HEK293 (cell line): ENCODE measurements around the gene EMSY.
A peak's percentile ranks its signal among the peaks of the same experiment; 100 is the strongest.

Source experiments
- CTCF ChIA-PET: fragments of 350-600 bp; formaldehyde crosslinking; extraction: SDS; loops from one replicate; lab custom pipeline; 2021; ENCODE audit warnings: antibody characterized with exemption; lab: Yijun Ruan, JAX
- POLR2A ChIA-PET: fragments of 300-600 bp; formaldehyde crosslinking; extraction: SDS; loops from one replicate; lab custom pipeline; 2020; ENCODE audit warnings: antibody characterized with exemption, inconsistent platforms; lab: Yijun Ruan, JAX
- H3K27ac ChIP-seq: fragments of 200-500 bp; sonication (Bioruptor generic); 2 replicates; pipeline ENCODE4 v1.5.1; 2014; ENCODE audit warnings: low read depth, low read length, control low read depth, inconsistent platforms; ENCODE audit errors: extremely low read depth
- H3K36me3 ChIP-seq, 2 experiments: fragments of 200-500 bp in 1 of 2; sonication (Bioruptor generic) in 1 of 2; 1 replicate in 1 of 2; 2 replicates in 1 of 2; pipeline ENCODE4 v1.5.1; 2014 to 2017; ENCODE audit warnings: inconsistent platforms in 2 of 2, low read length in 2 of 2; ENCODE audit not compliant: control insufficient read depth in 2 of 2, insufficient read depth in 1 of 2
- H3K4me1 ChIP-seq: fragments of 200-500 bp; sonication (Bioruptor generic); 2 replicates; pipeline ENCODE4 v1.5.1; 2014; ENCODE audit warnings: mild to moderate bottlenecking, low read length, inconsistent platforms; ENCODE audit not compliant: control insufficient read depth, insufficient read depth
- H3K4me3 ChIP-seq: 2 replicates; pipeline ENCODE4 v1.5.1; 2011; ENCODE audit warnings: low read depth, mild to moderate bottlenecking, control low read depth, low read length, moderate library complexity
- H3K9me3 ChIP-seq: fragments of 200-500 bp; sonication (Bioruptor generic); 2 replicates; pipeline ENCODE4 v1.5.1; 2014; ENCODE audit warnings: low read depth, low read length, inconsistent platforms; ENCODE audit not compliant: control insufficient read depth, insufficient read depth
- BCL11A ChIP-seq: fragments of 450-650 bp; formaldehyde crosslinking; IDR thresholded peaks from 2 replicates; pipeline ENCODE4 v1.5.1; 2016; ENCODE audit warnings: low read depth, missing biosample characterization, missing genetic modification characterization
- HIC1 ChIP-seq: fragments of 450-650 bp; formaldehyde crosslinking; IDR thresholded peaks from 2 replicates; pipeline ENCODE4 v1.5.1; 2016; ENCODE audit warnings: missing biosample characterization, missing genetic modification characterization
- PRDM1 ChIP-seq: fragments of 450-650 bp; formaldehyde crosslinking; IDR thresholded peaks from 2 replicates; pipeline ENCODE4; 2016; ENCODE audit warnings: missing biosample characterization, missing genetic modification characterization
- REST ChIP-seq: fragments of 450-650 bp; formaldehyde crosslinking; IDR thresholded peaks from 2 replicates; pipeline ENCODE4 v1.5.1; 2016; ENCODE audit warnings: missing biosample characterization, missing genetic modification characterization
- YY2 ChIP-seq: fragments of 450-650 bp; formaldehyde crosslinking; IDR thresholded peaks from 2 replicates; pipeline ENCODE4 v1.5.1; 2016; ENCODE audit warnings: missing biosample characterization, missing genetic modification characterization
- ZBTB8A ChIP-seq: fragments of 450-650 bp; formaldehyde crosslinking; IDR thresholded peaks from 2 replicates; pipeline ENCODE4 v1.5.1; 2016; ENCODE audit warnings: missing biosample characterization, missing genetic modification characterization
- ZNF10 ChIP-seq: fragments of 450-650 bp; formaldehyde crosslinking; IDR thresholded peaks from 2 replicates; pipeline ENCODE4 v1.5.1; 2017; ENCODE audit warnings: missing biosample characterization, missing genetic modification characterization
- ZNF148 ChIP-seq: fragments of 450-650 bp; formaldehyde crosslinking; IDR thresholded peaks from 2 replicates; pipeline ENCODE4 v1.5.0; 2017; ENCODE audit warnings: missing biosample characterization, missing genetic modification characterization, borderline replicate concordance
- ZNF394 ChIP-seq: fragments of 450-650 bp; formaldehyde crosslinking; IDR thresholded peaks from 2 replicates; pipeline ENCODE4 v1.5.1; 2016; ENCODE audit warnings: missing biosample characterization, missing genetic modification characterization, mild to moderate bottlenecking, moderate library complexity, borderline replicate concordance
- ZNF518A ChIP-seq: fragments of 450-650 bp; formaldehyde crosslinking; conservative IDR thresholded peaks from 2 replicates; pipeline ENCODE4 v1.5.1; 2016; ENCODE audit warnings: low read depth, missing biosample characterization, missing genetic modification characterization
- ZNF529 ChIP-seq: fragments of 450-650 bp; formaldehyde crosslinking; IDR thresholded peaks from 2 replicates; pipeline ENCODE4 v1.5.1; 2017; ENCODE audit warnings: missing genetic modification characterization, missing biosample characterization; ENCODE audit not compliant: insufficient replicate concordance
- ZNF555 ChIP-seq: fragments of 450-650 bp; formaldehyde crosslinking; conservative IDR thresholded peaks from 2 replicates; pipeline ENCODE4 v1.5.1; 2017; ENCODE audit warnings: missing biosample characterization, mild to moderate bottlenecking, missing genetic modification characterization, inconsistent platforms
- ZNF561 ChIP-seq: fragments of 450-650 bp; IDR thresholded peaks from 2 replicates; pipeline ENCODE4 v1.5.1; 2018; ENCODE audit warnings: missing biosample characterization, missing genetic modification characterization, borderline replicate concordance
- ZNF692 ChIP-seq: fragments of 450-650 bp; formaldehyde crosslinking; IDR thresholded peaks from 2 replicates; pipeline ENCODE4 v1.5.1; 2016; ENCODE audit warnings: missing biosample characterization, missing genetic modification characterization
- ZNF707 ChIP-seq: fragments of 450-650 bp; formaldehyde crosslinking; IDR thresholded peaks from 2 replicates; pipeline ENCODE4 v1.5.1; 2016; ENCODE audit warnings: missing biosample characterization, missing genetic modification characterization
- ZNF777 ChIP-seq: fragments of 450-650 bp; formaldehyde crosslinking; IDR thresholded peaks from 2 replicates; pipeline ENCODE4 v1.5.1; 2017; ENCODE audit warnings: missing biosample characterization, missing genetic modification characterization, borderline replicate concordance
- ZSCAN18 ChIP-seq: fragments of 450-650 bp; formaldehyde crosslinking; IDR thresholded peaks from 2 replicates; pipeline ENCODE4 v1.5.1; 2016; ENCODE audit warnings: missing biosample characterization, missing genetic modification characterization

The EMSY gene

GRCh38 chr11:76444384-76445120, at the start of gene EMSY:
Gene EMSY, plus strand, starts transcription at chr11:76445018. Its CDS starts 1,921 bp downstream, at chr11:76446939.
- H3K36me3 ChIP-seq: peaks cover 3 to 39% of the 10 kb centered on the region in 2 experiments; a peak in 1 of 3 replicates
- H3K4me3 ChIP-seq: peak within 1 kb of the TSS; percentile 99
- CTCF ChIA-PET: interaction anchor here (0.6 to 2.6 kb wide), 2 partner anchors 15 to 126 kb away, joined by 4 to 12 read pairs; no protein-coding TSS in a partner anchor
- POLR2A ChIA-PET: no interaction called here
- H3K27ac ChIP-seq: peak within 1 kb of the TSS; percentile 81
- 0 out of 2 replicates have a peak, but pooled peaks cover 4% of the 10 kb centered on the region for H3K4me1 ChIP-seq
- H3K9me3 ChIP-seq: no peaks in the 10 kb centered on the region
- TF ChIP-seq ZNF555 (tag by site-specific recombination): no peak
- TF ChIP-seq BCL11A: no peak
- TF ChIP-seq YY2 (tag by site-specific recombination): peak; percentile 70; the same call in 1 of the 2 replicates
- TF ChIP-seq ZNF561 (tag by site-specific recombination): no peak
- TF ChIP-seq ZNF707 (tag by site-specific recombination): no peak
- peak; percentile 92 for TF ChIP-seq ZNF777 (tag by site-specific recombination)
- no peak for TF ChIP-seq ZNF529 (tag by site-specific recombination)
- TF ChIP-seq ZNF10 (tag by site-specific recombination): no peak
- no peak for TF ChIP-seq HIC1 (tag by site-specific recombination)
- no peak for TF ChIP-seq PRDM1 (tag by site-specific recombination)
- TF ChIP-seq REST (tag by site-specific recombination): 0 out of 2 replicates have a peak, but pooled peaks have one; percentile 3
- peak; percentile 45; the same call in 1 of the 2 replicates for TF ChIP-seq ZNF692
- TF ChIP-seq ZNF518A (tag by site-specific recombination): no peak
- TF ChIP-seq ZBTB8A (tag by site-specific recombination): peak; percentile 13; the same call in 1 of the 2 replicates
- TF ChIP-seq ZNF148 (tag by site-specific recombination): no peak
- no peak; the same call in 1 of the 2 replicates for TF ChIP-seq ZNF394 (tag by site-specific recombination)
- peak; percentile 32; the same call in 1 of the 2 replicates for TF ChIP-seq ZSCAN18
